Measurements from ENCODE around the gene GIGYF2. TPM values are rescaled to one million over a fixed set of nuclear protein-coding genes. Genes with fewer than 3 reads are reported as not detected.

Gene GIGYF2
- total RNA-seq, 1 donor from 2014 or later, result 46.7 TPM

GRCh38 chr2:232829988-232830387, 132.9 kb downstream of the GIGYF2 start:
- H3K36me3 ChIP-seq (ENCODE audit: control insufficient read depth, insufficient read depth, low read length), result peaks cover 6% of the 10 kb centered on the region
- no peaks in the 10 kb centered on the region for H3K27me3 ChIP-seq (ENCODE audit: control insufficient read depth, insufficient read depth, low read length)
- DNase-seq (ENCODE audit: low read depth), result no peak
- no peak overlapping the region for H3K4me3 ChIP-seq (ENCODE audit: low read depth, low read length)
- TF ChIP-seq CTCF (IDR thresholded peaks at IDR 0.05; ENCODE audit: insufficient read depth, low read length, poor library complexity, severe bottlenecking), result no peak

GRCh38 chr2:232831496-232831895, 134.4 kb downstream of the GIGYF2 start:
- Histone ChIP-seq H3K36me3 (ENCODE audit: control insufficient read depth, insufficient read depth, low read length) (peaks cover 6% of the 10 kb centered on the region), H3K4me3 (ENCODE audit: low read depth, low read length) (no peak overlapping the region), H3K27me3 (ENCODE audit: control insufficient read depth, insufficient read depth, low read length) (no peaks in the 10 kb centered on the region)
- TF ChIP-seq CTCF (IDR thresholded peaks at IDR 0.05; ENCODE audit: insufficient read depth, low read length, poor library complexity, severe bottlenecking), result no peak
- no peak for DNase-seq (ENCODE audit: low read depth)

GRCh38 chr2:232833830-232834229, 136.7 kb downstream of the GIGYF2 start:
- H3K36me3 ChIP-seq (ENCODE audit: control insufficient read depth, insufficient read depth, low read length), result peaks cover 6% of the 10 kb centered on the region
- no peak for TF ChIP-seq CTCF (IDR thresholded peaks at IDR 0.05; ENCODE audit: insufficient read depth, low read length, poor library complexity, severe bottlenecking)
- no peak overlapping the region for H3K4me3 ChIP-seq (ENCODE audit: low read depth, low read length)
- H3K27me3 ChIP-seq (ENCODE audit: control insufficient read depth, insufficient read depth, low read length), result no peaks in the 10 kb centered on the region
- DNase-seq (ENCODE audit: low read depth), result no peak

- no peak for DNase-seq (ENCODE audit: low read depth)
- Histone ChIP-seq H3K36me3 (ENCODE audit: control insufficient read depth, insufficient read depth, low read length) (peaks cover 6% of the 10 kb centered on the region), H3K4me3 (ENCODE audit: low read depth, low read length) (no peak overlapping the region), H3K27me3 (ENCODE audit: control insufficient read depth, insufficient read depth, low read length) (no peaks in the 10 kb centered on the region)
- no peak for TF ChIP-seq CTCF (IDR thresholded peaks at IDR 0.05; ENCODE audit: insufficient read depth, low read length, poor library complexity, severe bottlenecking)
These were observed 138.6 kb downstream of the GIGYF2 start for GRCh38 chr2:232835687-232836208.

GRCh38 chr2:232836934-232837333, 139.8 kb downstream of the GIGYF2 start:
- Histone ChIP-seq H3K36me3 (ENCODE audit: control insufficient read depth, insufficient read depth, low read length) (peaks cover 5% of the 10 kb centered on the region), H3K27me3 (ENCODE audit: control insufficient read depth, insufficient read depth, low read length) (no peaks in the 10 kb centered on the region), H3K4me3 (ENCODE audit: low read depth, low read length) (no peak overlapping the region)
- DNase-seq (ENCODE audit: low read depth), result no peak
- no peak for TF ChIP-seq CTCF (IDR thresholded peaks at IDR 0.05; ENCODE audit: insufficient read depth, low read length, poor library complexity, severe bottlenecking)

GRCh38 chr2:232838406-232838874, 141.3 kb downstream of the GIGYF2 start:
- Histone ChIP-seq H3K36me3 (ENCODE audit: control insufficient read depth, insufficient read depth, low read length) (peaks cover 3% of the 10 kb centered on the region), H3K27me3 (ENCODE audit: control insufficient read depth, insufficient read depth, low read length) (no peaks in the 10 kb centered on the region), H3K4me3 (ENCODE audit: low read depth, low read length) (no peak overlapping the region)
- DNase-seq (ENCODE audit: low read depth), result no peak
- TF ChIP-seq CTCF (IDR thresholded peaks at IDR 0.05; ENCODE audit: insufficient read depth, low read length, poor library complexity, severe bottlenecking), result no peak
